ENCODE data around the gene DSP. TPM values are rescaled to one million over a fixed set of nuclear protein-coding genes. Genes with fewer than 3 reads are reported as not detected.
A peak's percentile ranks its signal among the peaks of the same experiment; 100 is the strongest.

The DSP gene
- total and polyA plus RNA-seq, 2 of the 13 experiments (the other 11 are each of a cell fraction or from before 2014, with no cell fraction given): 89.8 to 117 TPM

DNA sequence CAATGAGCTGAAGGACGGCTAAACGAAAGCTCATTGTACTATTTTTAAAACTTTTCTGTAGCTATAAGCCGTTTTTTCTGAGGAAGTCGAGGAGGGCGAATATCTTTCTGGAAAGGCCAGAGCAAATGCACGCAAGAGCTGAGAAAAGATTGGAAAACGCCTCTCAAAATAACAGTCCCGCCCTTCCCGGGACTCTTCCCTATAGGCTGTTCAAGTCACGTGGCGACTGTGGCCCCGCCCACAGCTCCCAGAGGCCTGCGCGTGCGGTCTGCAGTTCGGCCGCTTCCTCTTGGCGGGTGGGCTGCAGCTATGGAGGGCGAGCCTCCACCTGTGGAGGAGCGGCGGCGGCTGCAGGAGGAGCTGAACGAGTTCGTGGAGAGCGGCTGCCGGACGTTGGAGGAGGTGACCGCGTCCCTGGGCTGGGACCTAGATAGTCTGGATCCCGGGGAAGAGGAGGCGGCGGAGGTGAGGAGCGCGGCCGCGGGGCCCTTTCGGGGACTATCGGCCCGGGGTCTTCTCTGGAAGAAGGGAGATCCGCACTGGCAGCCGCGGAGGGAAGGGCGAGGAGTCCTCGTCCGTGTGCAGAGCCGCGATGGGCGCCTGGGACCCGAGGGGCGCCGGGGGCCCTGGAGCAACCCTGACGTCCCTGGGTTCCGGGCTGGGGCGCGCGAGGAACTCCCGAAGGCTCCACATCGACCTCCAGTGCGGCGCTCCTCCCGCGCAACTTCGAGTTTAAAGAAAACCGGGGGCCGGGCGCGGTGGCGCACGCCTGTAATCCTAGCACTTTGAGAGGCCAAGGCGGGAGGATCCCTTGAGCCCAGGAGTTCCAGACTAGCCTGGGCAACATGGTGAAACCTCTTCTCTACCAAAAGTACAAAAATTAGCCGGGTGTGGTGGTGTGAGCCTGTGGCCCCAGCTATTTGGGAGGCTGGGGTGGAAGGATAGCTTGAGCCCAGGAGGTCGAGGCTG is 48.8 kb downstream of the DSP start, which contains the start of gene SNRNP48 (continued):
- TF ChIP-seq, protein P1, sequence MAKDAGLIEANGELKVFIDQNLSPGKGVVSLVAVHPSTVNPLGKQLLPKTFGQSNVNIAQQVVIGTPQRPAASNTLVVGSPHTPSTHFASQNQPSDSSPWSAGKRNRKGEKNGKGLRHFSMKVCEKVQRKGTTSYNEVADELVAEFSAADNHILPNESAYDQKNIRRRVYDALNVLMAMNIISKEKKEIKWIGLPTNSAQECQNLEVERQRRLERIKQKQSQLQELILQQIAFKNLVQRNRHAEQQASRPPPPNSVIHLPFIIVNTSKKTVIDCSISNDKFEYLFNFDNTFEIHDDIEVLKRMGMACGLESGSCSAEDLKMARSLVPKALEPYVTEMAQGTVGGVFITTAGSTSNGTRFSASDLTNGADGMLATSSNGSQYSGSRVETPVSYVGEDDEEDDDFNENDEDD (CRISPR knock-in tag; IDR thresholded peaks at IDR 0.05; ENCODE audit: borderline replicate concordance): peak; percentile 92; the same call in 1 of the 2 replicates
- TF ChIP-seq RFXAP (CRISPR knock-in tag; IDR thresholded peaks at IDR 0.05; ENCODE audit: borderline replicate concordance) (peak; percentile 2; the same call in 1 of the 2 replicates), PCBP2 (optimal IDR thresholded peaks at IDR 0.05; ENCODE audit: low read depth, low read length, poor library complexity, severe bottlenecking) (no peak), HNRNPLL (IDR thresholded peaks at IDR 0.05; ENCODE audit: low read depth, low read length, poor library complexity, severe bottlenecking) (peak; percentile 69), BHLHE40 (IDR thresholded peaks at IDR 0.05; ENCODE audit: low read length) (peak; percentile 68), GLI4 (CRISPR knock-in tag; IDR thresholded peaks at IDR 0.05; ENCODE audit: borderline replicate concordance) (peak; percentile 18; the same call in 1 of the 2 replicates), ETV5 (CRISPR knock-in tag; IDR thresholded peaks at IDR 0.05; ENCODE audit: borderline replicate concordance) (peak; percentile 66; the same call in 1 of the 2 replicates), IKZF4 (CRISPR knock-in tag; IDR thresholded peaks at IDR 0.05; ENCODE audit: borderline replicate concordance, low read depth, not compliant biosample characterization) (no peak), RAD51 (IDR thresholded peaks at IDR 0.05; ENCODE audit: borderline replicate concordance) (peak; percentile 86), ZNF788 (CRISPR knock-in tag; IDR thresholded peaks at IDR 0.05; ENCODE audit: borderline replicate concordance) (peak; percentile 42; the same call in 1 of the 2 replicates), PITX1 (CRISPR knock-in tag; IDR thresholded peaks at IDR 0.05) (peak; percentile 78), DNMT1 (CRISPR knock-in tag; IDR thresholded peaks at IDR 0.05) (peak; percentile 92), XRCC5 (optimal IDR thresholded peaks at IDR 0.05; ENCODE audit: low read length) (peak; percentile 64)
- TF ChIP-seq, protein P2, sequence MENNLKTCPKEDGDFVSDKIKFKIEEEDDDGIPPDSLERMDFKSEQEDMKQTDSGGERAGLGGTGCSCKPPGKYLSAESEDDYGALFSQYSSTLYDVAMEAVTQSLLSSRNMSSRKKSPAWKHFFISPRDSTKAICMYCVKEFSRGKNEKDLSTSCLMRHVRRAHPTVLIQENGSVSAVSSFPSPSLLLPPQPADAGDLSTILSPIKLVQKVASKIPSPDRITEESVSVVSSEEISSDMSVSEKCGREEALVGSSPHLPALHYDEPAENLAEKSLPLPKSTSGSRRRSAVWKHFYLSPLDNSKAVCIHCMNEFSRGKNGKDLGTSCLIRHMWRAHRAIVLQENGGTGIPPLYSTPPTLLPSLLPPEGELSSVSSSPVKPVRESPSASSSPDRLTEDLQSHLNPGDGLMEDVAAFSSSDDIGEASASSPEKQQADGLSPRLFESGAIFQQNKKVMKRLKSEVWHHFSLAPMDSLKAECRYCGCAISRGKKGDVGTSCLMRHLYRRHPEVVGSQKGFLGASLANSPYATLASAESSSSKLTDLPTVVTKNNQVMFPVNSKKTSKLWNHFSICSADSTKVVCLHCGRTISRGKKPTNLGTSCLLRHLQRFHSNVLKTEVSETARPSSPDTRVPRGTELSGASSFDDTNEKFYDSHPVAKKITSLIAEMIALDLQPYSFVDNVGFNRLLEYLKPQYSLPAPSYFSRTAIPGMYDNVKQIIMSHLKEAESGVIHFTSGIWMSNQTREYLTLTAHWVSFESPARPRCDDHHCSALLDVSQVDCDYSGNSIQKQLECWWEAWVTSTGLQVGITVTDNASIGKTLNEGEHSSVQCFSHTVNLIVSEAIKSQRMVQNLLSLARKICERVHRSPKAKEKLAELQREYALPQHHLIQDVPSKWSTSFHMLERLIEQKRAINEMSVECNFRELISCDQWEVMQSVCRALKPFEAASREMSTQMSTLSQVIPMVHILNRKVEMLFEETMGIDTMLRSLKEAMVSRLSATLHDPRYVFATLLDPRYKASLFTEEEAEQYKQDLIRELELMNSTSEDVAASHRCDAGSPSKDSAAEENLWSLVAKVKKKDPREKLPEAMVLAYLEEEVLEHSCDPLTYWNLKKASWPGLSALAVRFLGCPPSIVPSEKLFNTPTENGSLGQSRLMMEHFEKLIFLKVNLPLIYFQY (CRISPR knock-in tag; IDR thresholded peaks at IDR 0.05; ENCODE audit: borderline replicate concordance): 0 out of 2 replicates have a peak, but pooled peaks have one; percentile 15
- TF ChIP-seq, protein P3, sequence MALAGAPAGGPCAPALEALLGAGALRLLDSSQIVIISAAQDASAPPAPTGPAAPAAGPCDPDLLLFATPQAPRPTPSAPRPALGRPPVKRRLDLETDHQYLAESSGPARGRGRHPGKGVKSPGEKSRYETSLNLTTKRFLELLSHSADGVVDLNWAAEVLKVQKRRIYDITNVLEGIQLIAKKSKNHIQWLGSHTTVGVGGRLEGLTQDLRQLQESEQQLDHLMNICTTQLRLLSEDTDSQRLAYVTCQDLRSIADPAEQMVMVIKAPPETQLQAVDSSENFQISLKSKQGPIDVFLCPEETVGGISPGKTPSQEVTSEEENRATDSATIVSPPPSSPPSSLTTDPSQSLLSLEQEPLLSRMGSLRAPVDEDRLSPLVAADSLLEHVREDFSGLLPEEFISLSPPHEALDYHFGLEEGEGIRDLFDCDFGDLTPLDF (CRISPR knock-in tag; IDR thresholded peaks at IDR 0.05): no peak; the same call in none of the 2 replicates
- TF ChIP-seq, protein P4, sequence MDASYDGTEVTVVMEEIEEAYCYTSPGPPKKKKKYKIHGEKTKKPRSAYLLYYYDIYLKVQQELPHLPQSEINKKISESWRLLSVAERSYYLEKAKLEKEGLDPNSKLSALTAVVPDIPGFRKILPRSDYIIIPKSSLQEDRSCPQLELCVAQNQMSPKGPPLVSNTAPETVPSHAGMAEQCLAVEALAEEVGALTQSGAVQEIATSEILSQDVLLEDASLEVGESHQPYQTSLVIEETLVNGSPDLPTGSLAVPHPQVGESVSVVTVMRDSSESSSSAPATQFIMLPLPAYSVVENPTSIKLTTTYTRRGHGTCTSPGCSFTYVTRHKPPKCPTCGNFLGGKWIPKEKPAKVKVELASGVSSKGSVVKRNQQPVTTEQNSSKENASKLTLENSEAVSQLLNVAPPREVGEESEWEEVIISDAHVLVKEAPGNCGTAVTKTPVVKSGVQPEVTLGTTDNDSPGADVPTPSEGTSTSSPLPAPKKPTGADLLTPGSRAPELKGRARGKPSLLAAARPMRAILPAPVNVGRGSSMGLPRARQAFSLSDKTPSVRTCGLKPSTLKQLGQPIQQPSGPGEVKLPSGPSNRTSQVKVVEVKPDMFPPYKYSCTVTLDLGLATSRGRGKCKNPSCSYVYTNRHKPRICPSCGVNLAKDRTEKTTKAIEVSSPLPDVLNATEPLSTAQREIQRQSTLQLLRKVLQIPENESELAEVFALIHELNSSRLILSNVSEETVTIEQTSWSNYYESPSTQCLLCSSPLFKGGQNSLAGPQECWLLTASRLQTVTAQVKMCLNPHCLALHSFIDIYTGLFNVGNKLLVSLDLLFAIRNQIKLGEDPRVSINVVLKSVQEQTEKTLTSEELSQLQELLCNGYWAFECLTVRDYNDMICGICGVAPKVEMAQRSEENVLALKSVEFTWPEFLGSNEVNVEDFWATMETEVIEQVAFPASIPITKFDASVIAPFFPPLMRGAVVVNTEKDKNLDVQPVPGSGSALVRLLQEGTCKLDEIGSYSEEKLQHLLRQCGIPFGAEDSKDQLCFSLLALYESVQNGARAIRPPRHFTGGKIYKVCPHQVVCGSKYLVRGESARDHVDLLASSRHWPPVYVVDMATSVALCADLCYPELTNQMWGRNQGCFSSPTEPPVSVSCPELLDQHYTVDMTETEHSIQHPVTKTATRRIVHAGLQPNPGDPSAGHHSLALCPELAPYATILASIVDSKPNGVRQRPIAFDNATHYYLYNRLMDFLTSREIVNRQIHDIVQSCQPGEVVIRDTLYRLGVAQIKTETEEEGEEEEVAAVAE (CRISPR knock-in tag; IDR thresholded peaks at IDR 0.05; ENCODE audit: borderline replicate concordance): peak; percentile 79; the same call in 1 of the 2 replicates
